Measurements from ENCODE around the gene ACKR4.
"Not testable (repeated sequence)": the region's sequence is repeated elsewhere in the genome, so short reads cannot be mapped to it uniquely, and the experiment has no call there.

Gene ACKR4

DNA sequence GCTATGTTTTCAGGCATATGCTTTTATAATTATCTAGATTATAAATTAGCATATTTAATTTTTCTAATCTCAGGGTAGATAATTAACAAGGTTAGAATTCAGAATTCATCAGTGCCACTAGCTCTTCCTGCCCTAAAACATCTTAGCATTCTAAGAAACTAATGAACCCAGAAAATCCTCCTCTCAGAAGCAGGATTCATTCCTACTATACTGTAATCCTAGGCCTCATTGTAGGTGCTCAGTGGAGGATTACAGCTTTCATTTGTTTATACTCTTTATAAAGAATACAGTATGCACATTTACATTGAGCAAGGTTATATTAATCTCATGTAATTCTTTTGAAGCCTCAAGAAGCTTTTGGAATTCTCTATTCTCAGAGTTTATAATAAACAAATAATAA is 41.6 kb downstream of the ACKR4 start:
- no peak for DNase-seq (ENCODE audit: low read depth in 4 of 4, low spot score in 1 of 4)

DNA sequence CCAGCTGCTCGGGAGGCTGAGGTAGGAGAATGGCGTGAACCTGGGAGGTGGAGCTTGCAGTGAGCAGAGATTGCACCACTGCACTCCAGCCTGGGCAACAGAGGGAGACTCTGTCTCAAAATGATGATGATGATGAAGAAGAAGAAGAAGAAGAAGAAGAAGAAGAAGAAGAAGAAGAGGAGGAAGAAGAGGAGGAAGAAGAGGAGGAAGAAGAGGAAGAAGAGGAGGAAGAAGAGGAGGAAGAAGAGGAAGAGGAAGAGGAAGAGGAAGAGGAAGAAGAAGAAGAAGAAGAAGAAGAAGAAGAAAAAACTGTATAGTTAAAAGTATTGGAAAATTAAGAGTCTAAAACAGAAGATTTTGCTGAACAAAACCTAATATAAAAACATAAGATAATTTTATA is 44.4 kb downstream of the ACKR4 start:
- DNase-seq (ENCODE audit: low read depth in 4 of 4, low spot score in 1 of 4), result not testable (repeated sequence)

DNA sequence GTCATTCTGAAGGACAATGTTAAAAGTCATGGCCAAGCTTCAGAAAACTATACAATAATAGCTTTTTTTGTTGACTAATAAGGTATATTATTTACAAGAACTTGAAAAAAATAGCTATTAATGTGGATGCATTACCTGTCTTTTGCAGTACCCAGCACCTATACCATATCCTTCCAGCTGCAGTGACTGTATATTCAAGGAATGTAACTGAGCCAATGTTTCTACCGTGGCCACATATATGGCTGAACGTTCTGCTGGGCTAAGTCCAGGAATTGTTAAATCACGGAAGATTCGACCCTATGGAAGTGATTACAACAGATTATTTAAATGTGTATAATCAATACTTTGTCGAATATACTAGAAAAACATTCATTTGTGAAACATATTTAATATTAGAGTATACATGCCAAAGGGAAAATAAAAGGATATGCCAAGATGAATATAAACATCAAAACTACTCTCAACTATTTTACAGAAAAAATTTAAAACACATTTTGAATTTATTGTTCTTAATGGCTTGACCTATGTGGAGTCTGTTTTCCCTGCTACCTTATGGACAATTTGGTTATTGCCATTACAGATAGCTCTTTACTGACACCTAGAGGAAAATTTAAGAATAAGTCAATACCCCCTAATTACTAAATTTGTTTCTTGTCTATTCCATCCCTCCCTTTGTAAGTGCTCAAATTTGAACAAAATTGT is 44.9 kb downstream of the ACKR4 start:
- no peak for DNase-seq (ENCODE audit: low read depth in 4 of 4, low spot score in 1 of 4)

DNA sequence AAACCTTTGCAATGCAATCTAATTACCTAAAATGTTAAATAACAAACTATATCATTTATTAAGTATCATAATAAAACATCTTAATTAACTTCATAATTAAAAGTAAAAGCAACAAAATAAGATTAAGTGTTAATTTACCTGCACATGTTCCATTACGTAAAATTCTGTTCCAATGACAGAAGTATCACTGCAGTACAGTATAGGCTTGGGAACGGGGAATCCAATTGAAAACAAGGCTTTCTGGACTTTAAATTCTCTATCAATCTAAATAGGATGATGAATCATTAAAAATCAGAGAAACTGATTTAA is 45.4 kb downstream of the ACKR4 start:
- no peak for DNase-seq (ENCODE audit: low read depth in 4 of 4, low spot score in 1 of 4)

DNA sequence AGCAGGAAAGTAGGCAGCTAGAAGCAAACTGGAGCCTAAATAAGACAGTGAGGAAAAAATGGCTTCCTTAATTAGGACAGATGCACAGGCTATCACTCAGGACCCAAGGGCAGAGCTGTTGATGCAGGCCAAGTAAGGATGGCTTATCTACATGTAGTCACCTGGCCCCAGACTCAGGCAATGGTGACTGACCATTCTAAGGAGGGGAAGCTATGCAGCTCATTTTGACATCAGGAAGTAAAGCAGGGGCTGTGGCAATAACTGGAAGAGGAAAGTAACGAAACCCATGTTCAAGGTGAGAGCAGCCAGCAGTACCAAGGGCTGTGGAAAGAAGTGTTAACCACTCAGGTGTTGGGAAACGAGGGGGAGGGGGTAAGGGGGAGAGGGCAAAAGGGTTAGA is 46.3 kb downstream of the ACKR4 start:
- DNase-seq (ENCODE audit: low read depth in 4 of 4, low spot score in 1 of 4), result no peak

DNA sequence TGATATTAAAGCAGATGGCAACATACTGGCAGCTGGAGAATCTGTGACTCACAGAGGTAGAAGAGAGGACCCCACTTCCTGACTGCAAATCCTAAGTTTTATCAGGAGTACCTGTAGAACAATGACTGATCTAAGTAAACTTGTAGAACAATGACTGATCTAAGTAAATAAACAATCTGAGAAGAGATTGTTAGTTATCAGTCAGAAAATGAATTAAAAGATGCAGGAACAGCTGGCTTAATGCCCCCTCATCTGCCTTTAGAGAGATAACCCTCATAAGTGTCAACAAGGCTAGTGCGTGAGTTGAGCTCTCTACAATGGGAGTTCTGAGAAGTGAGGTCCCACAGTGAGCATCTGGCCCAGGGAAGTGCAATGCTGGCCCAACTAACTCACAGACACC is 48.0 kb downstream of the ACKR4 start:
- DNase-seq (ENCODE audit: low read depth in 4 of 4, low spot score in 1 of 4), result no peak

DNA sequence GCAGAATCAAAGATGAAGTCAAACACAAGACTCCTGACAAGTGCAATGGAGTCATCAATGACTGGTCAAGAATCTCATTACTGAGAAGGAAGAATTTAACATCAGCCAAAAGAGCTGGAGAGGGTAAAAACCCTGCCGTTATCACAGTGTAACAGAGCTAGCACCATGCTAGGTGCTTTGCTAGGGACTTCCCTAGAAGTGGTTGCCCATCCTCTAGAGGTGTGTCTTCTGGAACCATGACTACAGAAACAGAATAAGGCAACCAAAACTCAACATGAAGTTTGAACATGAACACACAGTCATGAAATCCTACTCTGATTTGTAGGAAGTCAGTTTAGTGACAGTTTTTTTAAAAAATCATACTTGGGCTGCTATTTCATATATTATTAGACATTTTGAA is 53.1 kb downstream of the ACKR4 start:
- DNase-seq (ENCODE audit: low read depth in 4 of 4, low spot score in 1 of 4), result no peak

Data from stimulated activated CD4-positive, alpha-beta T cell treated with anti-CD3 and anti-CD28 coated beads, Interleukin-1b, Interleukin-23, amount 100 ng/mL, for 24 hours (primary cell).